RWPE2 (cell line): ENCODE measurements around the gene PLCB1.

Experiments
- ATAC-seq: fragments of 200-7000 bp; cut with Tn5 transposase; 3 replicates; pipeline ENCODE4 v1.9.1; 2021; ENCODE audit warnings: low read depth
- DNase-seq: peaks from one replicate; pipeline ENCODE4 v3.0.0-alpha.2; 2020; ENCODE audit warnings: low spot score
- H3K27ac ChIP-seq: fragments of 450-650 bp; 2 replicates; pipeline ENCODE4 v1.5.1; 2017; ENCODE audit warnings: mild to moderate bottlenecking; ENCODE audit not compliant: poor library complexity, severe bottlenecking
- H3K27me3 ChIP-seq: fragments of 250-450 bp; sonication (Bioruptor Pico); 2 replicates; pipeline ENCODE4 v1.5.1; 2021; ENCODE audit warnings: mild to moderate bottlenecking, moderate library complexity; ENCODE audit not compliant: insufficient read depth, poor library complexity, severe bottlenecking
- H3K36me3 ChIP-seq: fragments of 250-450 bp; sonication (Bioruptor Pico); 2 replicates; pipeline ENCODE4 v1.5.1; 2020; ENCODE audit warnings: low read depth, mild to moderate bottlenecking, moderate library complexity
- H3K4me1 ChIP-seq: fragments of 250-450 bp; sonication (Bioruptor Pico); 2 replicates; pipeline ENCODE4 v1.5.1; 2021; ENCODE audit warnings: mild to moderate bottlenecking, moderate library complexity; ENCODE audit not compliant: insufficient read depth, poor library complexity, severe bottlenecking
- H3K4me3 ChIP-seq: fragments of 250-450 bp; sonication (Bioruptor Pico); 2 replicates; pipeline ENCODE4 v1.5.1; 2021; ENCODE audit warnings: mild to moderate bottlenecking, moderate library complexity; ENCODE audit not compliant: severe bottlenecking
- H3K9me3 ChIP-seq: fragments of 250-450 bp; sonication (Bioruptor Pico); 2 replicates; pipeline ENCODE4 v1.5.1; 2021; ENCODE audit warnings: mild to moderate bottlenecking, moderate library complexity; ENCODE audit not compliant: severe bottlenecking
- TF ChIP-seq, protein P1 (sequence below): fragments of 450-650 bp; IDR thresholded peaks from one replicate; pipeline ENCODE4 v1.5.1; 2017; ENCODE audit warnings: mild to moderate bottlenecking, moderate library complexity; ENCODE audit not compliant: poor library complexity, severe bottlenecking

The PLCB1 gene

GRCh38 chr20:8780915-8781314 lies 648.8 kb downstream of the PLCB1 start:
- TF ChIP-seq, protein P1, sequence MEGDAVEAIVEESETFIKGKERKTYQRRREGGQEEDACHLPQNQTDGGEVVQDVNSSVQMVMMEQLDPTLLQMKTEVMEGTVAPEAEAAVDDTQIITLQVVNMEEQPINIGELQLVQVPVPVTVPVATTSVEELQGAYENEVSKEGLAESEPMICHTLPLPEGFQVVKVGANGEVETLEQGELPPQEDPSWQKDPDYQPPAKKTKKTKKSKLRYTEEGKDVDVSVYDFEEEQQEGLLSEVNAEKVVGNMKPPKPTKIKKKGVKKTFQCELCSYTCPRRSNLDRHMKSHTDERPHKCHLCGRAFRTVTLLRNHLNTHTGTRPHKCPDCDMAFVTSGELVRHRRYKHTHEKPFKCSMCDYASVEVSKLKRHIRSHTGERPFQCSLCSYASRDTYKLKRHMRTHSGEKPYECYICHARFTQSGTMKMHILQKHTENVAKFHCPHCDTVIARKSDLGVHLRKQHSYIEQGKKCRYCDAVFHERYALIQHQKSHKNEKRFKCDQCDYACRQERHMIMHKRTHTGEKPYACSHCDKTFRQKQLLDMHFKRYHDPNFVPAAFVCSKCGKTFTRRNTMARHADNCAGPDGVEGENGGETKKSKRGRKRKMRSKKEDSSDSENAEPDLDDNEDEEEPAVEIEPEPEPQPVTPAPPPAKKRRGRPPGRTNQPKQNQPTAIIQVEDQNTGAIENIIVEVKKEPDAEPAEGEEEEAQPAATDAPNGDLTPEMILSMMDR: no peak

GRCh38 chr20:8782804-8783203 lies 650.7 kb downstream of the PLCB1 start:
- ATAC-seq: no peak
- Histone ChIP-seq H3K4me3 (no peak overlapping the region), H3K4me1 (no peaks in the 10 kb centered on the region), H3K9me3 (no peaks in the 10 kb centered on the region), H3K27me3 (no peaks in the 10 kb centered on the region), H3K36me3 (no peaks in the 10 kb centered on the region), H3K27ac (no peak overlapping the region)
- DNase-seq: no peak
- TF ChIP-seq, protein P1: no peak

More at GRCh38 chr20:8780915-8781314, 648.8 kb downstream of the PLCB1 start:
- no peak for ATAC-seq
- Histone ChIP-seq H3K9me3 (no peaks in the 10 kb centered on the region), H3K27ac (no peak overlapping the region), H3K4me1 (no peaks in the 10 kb centered on the region), H3K36me3 (no peaks in the 10 kb centered on the region), H3K4me3 (no peak overlapping the region), H3K27me3 (no peaks in the 10 kb centered on the region)
- no peak for DNase-seq

- H3K27me3 ChIP-seq: no peaks in the 10 kb centered on the region
- ATAC-seq: no peak
- no peaks in the 10 kb centered on the region for H3K9me3 ChIP-seq
- TF ChIP-seq, protein P1: no peak
- H3K36me3 ChIP-seq: no peaks in the 10 kb centered on the region
- no peak overlapping the region for H3K27ac ChIP-seq
- DNase-seq: no peak
- H3K4me1 ChIP-seq: no peaks in the 10 kb centered on the region
- no peak overlapping the region for H3K4me3 ChIP-seq
These were observed 651.7 kb downstream of the PLCB1 start for GRCh38 chr20:8783734-8784133.

DNA sequence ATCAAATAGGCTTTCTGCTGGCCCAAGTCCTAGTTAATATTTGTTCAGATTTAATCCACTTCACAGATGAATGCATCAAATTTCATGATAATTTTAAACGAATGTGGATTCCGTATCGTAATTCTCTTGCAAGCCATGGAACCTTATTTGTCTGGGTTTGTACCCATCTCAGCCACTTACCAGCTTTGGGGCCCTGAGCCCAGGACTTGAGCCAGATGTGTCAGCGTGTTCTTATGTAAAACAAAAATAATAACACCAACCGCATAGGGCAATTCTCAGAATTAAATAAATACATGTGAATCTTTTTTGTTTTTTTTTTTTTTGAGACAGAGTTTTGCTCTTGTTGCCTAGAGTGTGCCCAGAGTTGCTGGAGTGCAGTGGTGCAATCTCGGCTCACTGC lies 654.3 kb downstream of the PLCB1 start:
- H3K27ac ChIP-seq: no peak overlapping the region
- H3K4me1 ChIP-seq: no peaks in the 10 kb centered on the region
- TF ChIP-seq, protein P1: no peak
- no peaks in the 10 kb centered on the region for H3K36me3 ChIP-seq
- DNase-seq (no peak), ATAC-seq (no peak)
- H3K4me3 ChIP-seq: no peak overlapping the region
- no peaks in the 10 kb centered on the region for H3K27me3 ChIP-seq
- H3K9me3 ChIP-seq: no peaks in the 10 kb centered on the region

DNA sequence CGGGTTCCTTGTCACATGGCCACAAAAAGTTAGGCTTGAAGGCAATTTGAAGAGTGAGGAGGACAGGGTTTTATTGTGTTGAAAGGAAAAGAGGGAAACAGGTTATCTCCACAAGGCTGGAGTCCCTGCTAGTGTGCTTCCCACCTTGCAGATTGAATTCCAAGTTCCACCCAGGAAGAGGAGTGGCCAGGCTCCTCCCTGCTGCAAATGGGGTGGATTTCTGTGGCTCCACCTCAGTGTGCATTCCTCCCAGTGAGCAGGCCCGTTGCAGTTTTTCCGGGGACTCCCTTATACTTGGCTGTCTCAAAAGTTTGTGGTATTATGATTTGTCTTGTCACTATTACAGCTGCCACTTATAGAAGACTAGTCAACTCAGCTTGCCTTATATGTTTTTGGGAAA lies 655.0 kb downstream of the PLCB1 start:
- TF ChIP-seq, protein P1: no peak
- no peaks in the 10 kb centered on the region for H3K9me3 ChIP-seq
- no peaks in the 10 kb centered on the region for H3K4me1 ChIP-seq
- no peak overlapping the region for H3K4me3 ChIP-seq
- H3K27me3 ChIP-seq: no peaks in the 10 kb centered on the region
- H3K27ac ChIP-seq: no peak overlapping the region
- no peaks in the 10 kb centered on the region for H3K36me3 ChIP-seq
- no peak for DNase-seq
- peak; percentile 57; the same call in 2 of the 3 replicates for ATAC-seq
